ENCODE results near the gene PLA2G4D. TPM values are rescaled to one million over a fixed set of nuclear protein-coding genes. Genes with fewer than 3 reads are reported as not detected.

PLA2G4D gene
- total RNA-seq, 1 experiment from 2014 or later: not detected

DNA sequence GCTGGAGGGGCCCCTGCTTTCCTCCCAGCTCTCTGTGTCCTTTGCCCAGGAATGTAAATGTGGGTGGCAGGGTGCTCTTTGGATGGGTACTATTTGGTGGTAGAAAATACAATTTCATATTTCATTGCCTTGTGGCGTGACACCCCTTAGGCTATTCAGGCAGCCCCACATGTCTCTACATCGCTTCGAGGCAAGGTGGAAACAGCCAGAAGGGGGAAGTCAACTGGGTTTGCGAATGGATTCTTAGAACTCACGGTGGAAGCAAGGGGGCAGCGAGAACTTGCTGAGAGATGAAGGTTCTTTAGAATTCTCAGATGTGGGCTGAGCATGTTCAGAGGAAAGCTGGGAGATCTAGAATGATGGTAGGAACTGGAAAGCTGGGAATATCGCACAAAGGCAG lies 25.3 kb downstream of the PLA2G4D start:
- peaks cover 8% of the 10 kb centered on the region for H3K4me1 Mint-ChIP-seq (ENCODE audit: insufficient read depth, unreplicated experiment)
- no peaks in the 10 kb centered on the region for H3K36me3 Mint-ChIP-seq (ENCODE audit: insufficient read depth, unreplicated experiment)
- no peaks in the 10 kb centered on the region for H3K9me3 Mint-ChIP-seq (ENCODE audit: unreplicated experiment)
- no peak overlapping the region for H3K4me3 Mint-ChIP-seq (ENCODE audit: unreplicated experiment)
- H3K27me3 Mint-ChIP-seq (ENCODE audit: insufficient read depth, unreplicated experiment): no peaks in the 10 kb centered on the region
- CTCF ChIA-PET: interaction anchor here (0.7 to 15.6 kb wide), 5 partner anchors 13 to 977 kb away, joined by 3 to 180 read pairs (median 45); no protein-coding TSS in a partner anchor
- H3K27ac Mint-ChIP-seq (ENCODE audit: low read depth, unreplicated experiment): no peak overlapping the region
- DNase-seq (ENCODE audit: unreplicated experiment): no peak
- POLR2A ChIA-PET: no interaction called here
- TF ChIP-seq CTCF (IDR thresholded peaks at IDR 0.05; ENCODE audit: unreplicated experiment): no peak
- intact Hi-C loops (cut with micrococcal nuclease): loop anchor here (5.0 kb wide), 1 partner anchor 583 kb away; no protein-coding TSS in a partner anchor
- no TSS peak for BruUV-seq (replicated peaks)

- Mint-ChIP-seq H3K9me3 (ENCODE audit: unreplicated experiment) (no peaks in the 10 kb centered on the region), H3K36me3 (ENCODE audit: insufficient read depth, unreplicated experiment) (no peaks in the 10 kb centered on the region), H3K4me1 (ENCODE audit: insufficient read depth, unreplicated experiment) (peaks cover 8% of the 10 kb centered on the region), H3K4me3 (ENCODE audit: unreplicated experiment) (no peak overlapping the region), H3K27me3 (ENCODE audit: insufficient read depth, unreplicated experiment) (no peaks in the 10 kb centered on the region), H3K27ac (ENCODE audit: low read depth, unreplicated experiment) (no peak overlapping the region)
- DNase-seq (ENCODE audit: unreplicated experiment): no peak
- TF ChIP-seq CTCF (IDR thresholded peaks at IDR 0.05; ENCODE audit: unreplicated experiment): no peak
- CTCF ChIA-PET: interaction anchor here (0.7 to 15.6 kb wide), 6 partner anchors 13 to 977 kb away, joined by 3 to 180 read pairs (median 24); no protein-coding TSS in a partner anchor
- intact Hi-C loops (cut with micrococcal nuclease): loop anchor here (5.0 kb wide), 1 partner anchor 584 kb away; no protein-coding TSS in a partner anchor
- POLR2A ChIA-PET: no interaction called here
- BruUV-seq (replicated peaks): no TSS peak
These were observed 25.8 kb downstream of the PLA2G4D start for GRCh38 chr15:42068601-42069000.

DNA sequence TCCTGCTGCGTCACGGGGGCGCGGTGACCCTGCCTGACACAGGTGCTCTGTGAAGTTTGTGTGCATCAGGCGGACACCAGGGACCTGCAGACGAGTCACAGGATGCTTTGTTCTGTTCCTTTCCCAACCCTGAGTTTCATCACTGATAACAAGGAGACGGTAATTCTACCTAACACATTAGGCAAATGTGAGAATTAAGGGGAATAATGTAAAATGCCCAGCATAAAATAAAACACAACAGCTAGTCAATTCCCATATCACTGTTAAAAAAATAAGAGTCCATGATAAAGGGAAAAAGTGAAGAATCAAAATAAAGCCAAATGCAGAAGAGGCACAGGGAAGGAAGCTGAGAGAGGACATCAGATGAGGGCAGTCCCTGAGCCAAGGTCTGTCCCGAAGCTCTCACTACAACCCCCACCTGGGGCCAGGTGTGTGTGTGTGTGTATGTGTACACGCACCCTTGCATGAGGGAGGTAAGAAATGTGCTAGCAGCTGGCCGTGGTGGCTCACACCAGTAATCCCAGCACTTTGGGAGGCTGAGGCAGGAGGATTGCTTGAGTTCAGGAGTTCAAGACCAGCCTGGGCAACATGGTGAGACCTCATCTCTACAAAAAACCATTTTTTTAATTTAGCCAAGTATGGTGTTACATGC lies 27.5 kb downstream of the PLA2G4D start:
- no peaks in the 10 kb centered on the region for H3K27me3 Mint-ChIP-seq (ENCODE audit: insufficient read depth, unreplicated experiment)
- H3K9me3 Mint-ChIP-seq (ENCODE audit: unreplicated experiment): no peaks in the 10 kb centered on the region
- DNase-seq (ENCODE audit: unreplicated experiment): no peak
- TF ChIP-seq CTCF (IDR thresholded peaks at IDR 0.05; ENCODE audit: unreplicated experiment): no peak
- no peaks in the 10 kb centered on the region for H3K36me3 Mint-ChIP-seq (ENCODE audit: insufficient read depth, unreplicated experiment)
- peaks cover 8% of the 10 kb centered on the region for H3K4me1 Mint-ChIP-seq (ENCODE audit: insufficient read depth, unreplicated experiment)
- ChIA-PET CTCF (interaction anchor here (0.6 to 15.6 kb wide), 16 partner anchors 10 to 901 kb away, joined by 3 to 180 read pairs (median 4); no protein-coding TSS in a partner anchor), POLR2A (interaction anchor here (0.9 to 1.9 kb wide), 2 partner anchors 12 to 70 kb away, joined by 5 read pairs; no protein-coding TSS in a partner anchor)
- H3K27ac Mint-ChIP-seq (ENCODE audit: low read depth, unreplicated experiment): no peak overlapping the region
- intact Hi-C loops (cut with micrococcal nuclease): loop anchor here (1.0 to 5.0 kb wide), 3 partner anchors 67 to 585 kb away; no protein-coding TSS in a partner anchor
- no TSS peak for BruUV-seq (replicated peaks)
- no peak overlapping the region for H3K4me3 Mint-ChIP-seq (ENCODE audit: unreplicated experiment)

- no TSS peak for BruUV-seq (replicated peaks)
- no peaks in the 10 kb centered on the region for H3K27me3 Mint-ChIP-seq (ENCODE audit: insufficient read depth, unreplicated experiment)
- no peaks in the 10 kb centered on the region for H3K36me3 Mint-ChIP-seq (ENCODE audit: insufficient read depth, unreplicated experiment)
- CTCF ChIA-PET: interaction anchor here (0.6 to 15.6 kb wide), 13 partner anchors 14 to 1675 kb away, joined by 3 to 180 read pairs (median 4); no protein-coding TSS in a partner anchor
- no peak overlapping the region for H3K4me3 Mint-ChIP-seq (ENCODE audit: unreplicated experiment)
- H3K9me3 Mint-ChIP-seq (ENCODE audit: unreplicated experiment): no peaks in the 10 kb centered on the region
- intact Hi-C loops (cut with micrococcal nuclease): loop anchor here (5.0 kb wide), 1 partner anchor 587 kb away; no protein-coding TSS in a partner anchor
- no peak for DNase-seq (ENCODE audit: unreplicated experiment)
- H3K4me1 Mint-ChIP-seq (ENCODE audit: insufficient read depth, unreplicated experiment): peaks cover 8% of the 10 kb centered on the region
- POLR2A ChIA-PET: interaction anchor here (0.7 to 1.6 kb wide), 2 partner anchors 15 to 69 kb away, joined by 3 to 5 read pairs; no protein-coding TSS in a partner anchor
- no peak overlapping the region for H3K27ac Mint-ChIP-seq (ENCODE audit: low read depth, unreplicated experiment)
- no peak for TF ChIP-seq CTCF (IDR thresholded peaks at IDR 0.05; ENCODE audit: unreplicated experiment)
These were observed 28.9 kb downstream of the PLA2G4D start for GRCh38 chr15:42065468-42065867.

Measured in MCF 10A (cell line).